Glomerular endothelial cell (primary cell): ENCODE results near the gene NEB. TPM values are rescaled to one million over a fixed set of nuclear protein-coding genes. Genes with fewer than 3 reads are reported as not detected.
"Not testable (repeated sequence)": the region's sequence is repeated elsewhere in the genome, so short reads cannot be mapped to it uniquely, and the experiment has no call there.

Source experiments
- DNase-seq: peaks from one replicate; pipeline ENCODE4 v3.0.0-alpha.2; 2011; ENCODE audit warnings: low read depth, low spot score; ENCODE audit errors: extremely low read depth
- total RNA-seq: library from RNA; depleted of rRNA; stranded (reverse); fragments of >200 nt; gene quantifications from 2 replicates; pipeline ENCODE4 v1.2.3, GENCODE V29; 2015

NEB gene
- total RNA-seq, 1 donor from 2014 or later: 1.5 TPM

- no peak for DNase-seq
These were observed 27.4 kb upstream of the NEB start for GRCh38 chr2:151761687-151762086.

GRCh38 chr2:151761193-151761592, 26.9 kb upstream of the NEB start:
- DNase-seq: no peak

- DNase-seq: no peak
These were observed 25.9 kb upstream of the NEB start for GRCh38 chr2:151760139-151760650.

- no peak for DNase-seq
These were observed 24.5 kb upstream of the NEB start for GRCh38 chr2:151758744-151759143.

- DNase-seq: no peak
These were observed 23.6 kb upstream of the NEB start for GRCh38 chr2:151757861-151758260.

- DNase-seq: no peak
These were observed 22.5 kb upstream of the NEB start for GRCh38 chr2:151756820-151757219.

GRCh38 chr2:151754253-151754897, 20.1 kb upstream of the NEB start:
- DNase-seq: no peak

- DNase-seq: no peak
These were observed 19.3 kb upstream of the NEB start for GRCh38 chr2:151753540-151753939.

GRCh38 chr2:151745261-151745660, 11.0 kb upstream of the NEB start:
- DNase-seq: not testable (repeated sequence)

- DNase-seq: no peak
These were observed 3.9 kb downstream of the NEB start for GRCh38 chr2:151730262-151730975.

GRCh38 chr2:151729837-151730236, 4.4 kb downstream of the NEB start:
- DNase-seq: no peak

GRCh38 chr2:151729415-151729811, 4.9 kb downstream of the NEB start:
- no peak for DNase-seq

GRCh38 chr2:151728804-151729414, 5.4 kb downstream of the NEB start:
- DNase-seq: no peak

- no peak for DNase-seq
These were observed 6.4 kb downstream of the NEB start for GRCh38 chr2:151727593-151728552.

GRCh38 chr2:151721161-151721560, 13.1 kb downstream of the NEB start:
- no peak for DNase-seq

GRCh38 chr2:151720521-151720920, 13.8 kb downstream of the NEB start:
- DNase-seq: no peak

GRCh38 chr2:151718796-151719195, 15.5 kb downstream of the NEB start:
- no peak for DNase-seq

- no peak for DNase-seq
These were observed 16.0 kb downstream of the NEB start for GRCh38 chr2:151718247-151718646.

GRCh38 chr2:151716721-151717120, 17.6 kb downstream of the NEB start:
- no peak for DNase-seq

GRCh38 chr2:151713291-151713903, 20.9 kb downstream of the NEB start:
- no peak for DNase-seq
